HUES6 (cell line): ENCODE measurements around the gene EPHA1.
"Not testable (repeated sequence)": the region's sequence is repeated elsewhere in the genome, so short reads cannot be mapped to it uniquely, and the experiment has no call there.

Experiments
- H3K27ac ChIP-seq: 2 replicates; pipeline ENCODE4 v1.7.0; 2013; ENCODE audit warnings: low read depth, mild to moderate bottlenecking, low read length, inconsistent platforms
- H3K27me3 ChIP-seq: 2 replicates; pipeline ENCODE4 v1.6.1; 2013; ENCODE audit warnings: low read length; ENCODE audit not compliant: control insufficient read depth, insufficient read depth
- H3K36me3 ChIP-seq: 2 replicates; pipeline ENCODE4 v1.6.1; 2013; ENCODE audit warnings: low read length; ENCODE audit not compliant: control insufficient read depth, insufficient read depth
- H3K4me1 ChIP-seq: 2 replicates; pipeline ENCODE4 v1.6.1; 2013; ENCODE audit warnings: low read length; ENCODE audit not compliant: control insufficient read depth, insufficient read depth
- H3K4me3 ChIP-seq: 2 replicates; pipeline ENCODE4 v1.5.1; 2013; ENCODE audit warnings: low read depth, low read length
- H3K9ac ChIP-seq: one replicate; pipeline ENCODE4 v1.6.1; 2013; ENCODE audit warnings: mild to moderate bottlenecking, low read length
- H3K9me3 ChIP-seq: 2 replicates; pipeline ENCODE4 v1.6.1; 2013; ENCODE audit warnings: low read depth, low read length; ENCODE audit not compliant: control insufficient read depth, insufficient read depth

Gene EPHA1

GRCh38 chr7:143393267-143394041 is 15.2 kb downstream of the EPHA1 start:
- Histone ChIP-seq H3K4me1 (no peaks in the 10 kb centered on the region), H3K9ac (no peak overlapping the region), H3K9me3 (no peaks in the 10 kb centered on the region), H3K36me3 (peaks cover 98% of the 10 kb centered on the region), H3K27me3 (no peaks in the 10 kb centered on the region), H3K4me3 (no peak overlapping the region), H3K27ac (no peak overlapping the region)

- Histone ChIP-seq H3K36me3 (peaks cover 98% of the 10 kb centered on the region), H3K4me1 (no peaks in the 10 kb centered on the region), H3K27me3 (no peaks in the 10 kb centered on the region), H3K4me3 (no peak overlapping the region), H3K9ac (no peak overlapping the region), H3K27ac (no peak overlapping the region), H3K9me3 (no peaks in the 10 kb centered on the region)
Measured at GRCh38 chr7:143392875-143393266, 15.8 kb downstream of the EPHA1 start.

- H3K27me3 ChIP-seq, H3K9ac ChIP-seq, H3K27ac ChIP-seq, H3K9me3 ChIP-seq, H3K4me3 ChIP-seq, H3K4me1 ChIP-seq: not testable (repeated sequence)
- H3K36me3 ChIP-seq: peaks cover 98% of the 10 kb centered on the region
Measured at GRCh38 chr7:143392427-143392826, 16.2 kb downstream of the EPHA1 start.

GRCh38 chr7:143391462-143392404 is 16.9 kb downstream of the EPHA1 start:
- Histone ChIP-seq H3K4me3 (no peak overlapping the region), H3K4me1 (no peaks in the 10 kb centered on the region), H3K9me3 (no peaks in the 10 kb centered on the region), H3K9ac (no peak overlapping the region), H3K27me3 (no peaks in the 10 kb centered on the region), H3K36me3 (peaks cover 98% of the 10 kb centered on the region), H3K27ac (no peak overlapping the region)

- Histone ChIP-seq H3K9ac (no peak overlapping the region), H3K4me1 (no peaks in the 10 kb centered on the region), H3K27ac (no peak overlapping the region), H3K4me3 (no peak overlapping the region), H3K9me3 (no peaks in the 10 kb centered on the region), H3K36me3 (peaks cover 98% of the 10 kb centered on the region), H3K27me3 (no peaks in the 10 kb centered on the region)
Measured at GRCh38 chr7:143390773-143391317, 17.8 kb downstream of the EPHA1 start.

GRCh38 chr7:143390104-143390772 is 18.4 kb downstream of the EPHA1 start:
- H3K27me3 ChIP-seq: no peaks in the 10 kb centered on the region
- no peak overlapping the region for H3K9ac ChIP-seq
- H3K9me3 ChIP-seq: no peaks in the 10 kb centered on the region
- H3K4me1 ChIP-seq: no peaks in the 10 kb centered on the region
- H3K27ac ChIP-seq: no peak overlapping the region
- peaks cover 96% of the 10 kb centered on the region for H3K36me3 ChIP-seq
- H3K4me3 ChIP-seq: no peak overlapping the region

- Histone ChIP-seq H3K9me3 (no peaks in the 10 kb centered on the region), H3K4me3 (no peak overlapping the region), H3K9ac (no peak overlapping the region), H3K4me1 (no peaks in the 10 kb centered on the region), H3K27me3 (no peaks in the 10 kb centered on the region), H3K36me3 (peaks cover 96% of the 10 kb centered on the region), H3K27ac (no peak overlapping the region)
Measured at GRCh38 chr7:143389316-143390103, 19.1 kb downstream of the EPHA1 start.

GRCh38 chr7:143388491-143389101 is 20.1 kb downstream of the EPHA1 start:
- no peaks in the 10 kb centered on the region for H3K27me3 ChIP-seq
- H3K4me1 ChIP-seq: peaks cover 6% of the 10 kb centered on the region; the same call in 1 of the 2 replicates
- no peak overlapping the region for H3K4me3 ChIP-seq
- H3K9ac ChIP-seq: no peak overlapping the region
- H3K9me3 ChIP-seq: no peaks in the 10 kb centered on the region
- peaks cover 98% of the 10 kb centered on the region for H3K36me3 ChIP-seq
- no peak overlapping the region for H3K27ac ChIP-seq

- H3K27ac ChIP-seq: no peak overlapping the region
- no peak overlapping the region for H3K9ac ChIP-seq
- H3K4me3 ChIP-seq: no peak overlapping the region
- H3K4me1 ChIP-seq: peaks cover 10% of the 10 kb centered on the region; the same call in 1 of the 2 replicates
- peaks cover 98% of the 10 kb centered on the region for H3K36me3 ChIP-seq
- no peaks in the 10 kb centered on the region for H3K9me3 ChIP-seq
- no peaks in the 10 kb centered on the region for H3K27me3 ChIP-seq
Measured at GRCh38 chr7:143388051-143388450, 20.6 kb downstream of the EPHA1 start.
